NT2/D1 (cell line): ENCODE data around the gene PROM1.
A peak's percentile ranks its signal among the peaks of the same experiment; 100 is the strongest.

Experiments used
- DNase-seq: peaks from one replicate; pipeline ENCODE4 v3.0.0-alpha.2; 2011; ENCODE audit warnings: low read depth, low spot score
- H3K27me3 ChIP-seq: 2 replicates; pipeline ENCODE4 v1.6.0; 2011; ENCODE audit warnings: mild to moderate bottlenecking; ENCODE audit not compliant: insufficient read length, insufficient read depth
- H3K36me3 ChIP-seq: 2 replicates; pipeline ENCODE4 v1.6.1; 2011; ENCODE audit warnings: mild to moderate bottlenecking, low read length, mixed read lengths; ENCODE audit not compliant: insufficient read depth, insufficient read length
- H3K4me1 ChIP-seq: 2 replicates; pipeline ENCODE4 v1.5.1; 2011; ENCODE audit not compliant: insufficient read depth, insufficient read length
- H3K4me3 ChIP-seq: 2 replicates; pipeline ENCODE4 v1.5.1; 2011; ENCODE audit warnings: low read depth; ENCODE audit not compliant: insufficient read length
- H3K9ac ChIP-seq: 2 replicates; pipeline ENCODE4 v1.6.0; 2011; ENCODE audit warnings: low read depth; ENCODE audit not compliant: insufficient read length
- H3K9me3 ChIP-seq: 2 replicates; pipeline ENCODE4 v1.5.1; 2011; ENCODE audit warnings: mild to moderate bottlenecking, low read length; ENCODE audit not compliant: insufficient read depth
- SUZ12 ChIP-seq: IDR thresholded peaks from 2 replicates; pipeline ENCODE4 v1.6.1; 2011; ENCODE audit not compliant: insufficient read length, insufficient read depth; ENCODE audit errors: extremely low read depth
- YY1 ChIP-seq: IDR thresholded peaks from 2 replicates; pipeline ENCODE4 v1.6.1; 2011; ENCODE audit not compliant: insufficient read length, insufficient read depth
- ZNF274 ChIP-seq: IDR thresholded peaks from 2 replicates; pipeline ENCODE4 v1.6.1; 2011; ENCODE audit warnings: mild to moderate bottlenecking, low read depth, low read length

Gene PROM1

DNA sequence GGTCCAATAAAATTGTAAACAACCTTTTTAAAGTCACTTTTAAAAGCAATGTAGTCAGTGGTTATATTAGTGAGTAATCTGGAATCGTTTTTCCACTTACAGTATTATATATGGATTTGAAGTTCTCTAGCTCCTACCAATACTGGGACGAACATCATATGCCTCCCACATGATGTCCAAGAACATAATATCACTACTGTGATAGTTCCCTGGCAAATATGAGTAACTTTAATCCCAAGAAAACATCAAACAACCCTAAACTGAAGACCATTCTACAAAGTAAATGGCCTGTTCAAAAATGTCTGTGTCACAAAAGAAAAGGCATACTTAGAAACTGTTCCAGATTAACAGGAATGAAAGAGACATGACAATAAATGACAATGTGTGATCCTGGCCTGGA is 67.3 kb downstream of the PROM1 start:
- H3K9ac ChIP-seq, result no peak overlapping the region
- H3K4me3 ChIP-seq, result no peak overlapping the region
- no peak for DNase-seq
- H3K27me3 ChIP-seq, result no peaks in the 10 kb centered on the region
- no peaks in the 10 kb centered on the region for H3K9me3 ChIP-seq
- no peaks in the 10 kb centered on the region for H3K4me1 ChIP-seq
- TF ChIP-seq ZNF274, result no peak
- no peak for TF ChIP-seq SUZ12
- TF ChIP-seq YY1, result no peak
- H3K36me3 ChIP-seq, result peaks cover 33% of the 10 kb centered on the region

DNA sequence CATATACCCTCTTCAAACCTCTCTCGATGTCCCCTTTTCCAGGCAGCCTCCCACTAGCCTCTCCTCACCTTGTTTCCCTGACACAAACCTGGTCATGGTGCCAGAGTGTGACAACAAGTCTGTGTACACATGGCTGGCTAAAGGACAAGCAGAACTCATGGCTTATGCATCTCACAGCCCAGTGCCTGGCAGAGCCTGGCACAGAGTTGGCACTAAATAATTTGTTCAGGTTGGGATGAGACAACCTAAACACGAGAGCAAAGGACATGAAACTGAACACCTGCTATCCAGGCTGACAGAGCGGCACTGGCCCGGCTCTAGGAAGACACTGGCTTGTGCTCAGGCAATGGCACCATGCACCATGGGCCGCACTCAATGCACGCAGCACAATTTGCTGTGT is 72.7 kb downstream of the PROM1 start:
- DNase-seq, result no peak
- no peaks in the 10 kb centered on the region for H3K9me3 ChIP-seq
- H3K9ac ChIP-seq, result no peak overlapping the region
- H3K4me3 ChIP-seq, result no peak overlapping the region
- TF ChIP-seq SUZ12 (no peak), ZNF274 (no peak), YY1 (no peak)
- peaks cover 45% of the 10 kb centered on the region for H3K36me3 ChIP-seq
- H3K4me1 ChIP-seq, result no peaks in the 10 kb centered on the region
- no peaks in the 10 kb centered on the region for H3K27me3 ChIP-seq

DNA sequence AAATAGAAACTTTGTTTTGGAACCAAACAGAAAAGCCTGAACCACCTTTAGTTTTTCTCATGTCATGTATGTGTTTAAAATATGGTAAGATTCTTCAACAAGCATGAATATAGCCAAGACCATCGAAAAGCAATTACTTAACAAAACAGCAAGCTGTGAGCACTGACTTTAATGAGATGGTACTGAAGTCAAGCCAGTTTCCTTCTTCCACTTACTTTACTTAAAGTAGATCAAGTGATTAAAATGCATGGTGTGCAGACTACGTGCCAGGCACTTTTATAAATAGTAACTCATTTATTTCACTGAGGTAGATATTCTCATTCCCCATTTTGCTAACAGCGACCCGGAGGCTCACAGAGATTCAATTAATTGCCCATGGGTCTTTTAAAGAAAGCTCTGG is 74.7 kb downstream of the PROM1 start:
- no peak for DNase-seq
- H3K9me3 ChIP-seq, result no peaks in the 10 kb centered on the region
- peaks cover 44% of the 10 kb centered on the region for H3K36me3 ChIP-seq
- no peak overlapping the region for H3K4me3 ChIP-seq
- no peak overlapping the region for H3K9ac ChIP-seq
- no peaks in the 10 kb centered on the region for H3K27me3 ChIP-seq
- no peak for TF ChIP-seq SUZ12
- TF ChIP-seq YY1, result no peak
- no peak for TF ChIP-seq ZNF274
- H3K4me1 ChIP-seq, result no peaks in the 10 kb centered on the region

DNA sequence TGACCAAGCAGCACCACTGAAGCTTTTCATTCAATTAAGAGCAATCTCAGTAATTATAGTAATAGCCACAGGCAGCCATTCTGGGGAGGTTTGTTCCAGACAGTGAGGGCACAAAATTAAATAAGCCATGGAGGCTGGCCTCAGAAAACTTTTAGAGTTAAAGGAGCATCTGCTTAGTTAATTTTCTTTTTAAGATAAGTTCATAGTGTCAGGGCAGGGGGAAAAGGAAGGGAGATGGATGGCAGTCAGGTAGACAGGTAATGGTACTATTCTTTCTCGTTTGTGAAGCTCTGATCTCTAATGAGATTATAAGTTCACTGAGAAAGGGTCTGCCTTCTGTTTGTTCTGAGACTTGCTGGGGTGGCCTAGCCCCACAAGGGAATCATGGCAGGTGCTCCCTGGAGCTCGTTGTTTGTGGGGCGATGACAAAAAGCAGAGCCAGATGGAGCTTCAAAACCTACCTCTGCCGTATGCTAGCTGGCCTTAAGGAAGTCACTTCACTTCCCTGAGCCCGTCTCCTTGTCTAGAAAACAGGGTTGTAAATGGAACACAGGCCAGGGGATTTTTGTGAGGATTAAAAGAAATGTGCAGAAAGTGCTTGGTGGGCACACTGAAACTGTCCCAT is 76.2 kb downstream of the PROM1 start:
- Histone ChIP-seq H3K9ac (no peak overlapping the region), H3K9me3 (no peaks in the 10 kb centered on the region), H3K36me3 (peaks cover 36% of the 10 kb centered on the region), H3K4me1 (no peaks in the 10 kb centered on the region), H3K4me3 (no peak overlapping the region), H3K27me3 (no peaks in the 10 kb centered on the region)
- no peak for DNase-seq
- no peak for TF ChIP-seq SUZ12
- TF ChIP-seq YY1, result no peak
- TF ChIP-seq ZNF274, result no peak

DNA sequence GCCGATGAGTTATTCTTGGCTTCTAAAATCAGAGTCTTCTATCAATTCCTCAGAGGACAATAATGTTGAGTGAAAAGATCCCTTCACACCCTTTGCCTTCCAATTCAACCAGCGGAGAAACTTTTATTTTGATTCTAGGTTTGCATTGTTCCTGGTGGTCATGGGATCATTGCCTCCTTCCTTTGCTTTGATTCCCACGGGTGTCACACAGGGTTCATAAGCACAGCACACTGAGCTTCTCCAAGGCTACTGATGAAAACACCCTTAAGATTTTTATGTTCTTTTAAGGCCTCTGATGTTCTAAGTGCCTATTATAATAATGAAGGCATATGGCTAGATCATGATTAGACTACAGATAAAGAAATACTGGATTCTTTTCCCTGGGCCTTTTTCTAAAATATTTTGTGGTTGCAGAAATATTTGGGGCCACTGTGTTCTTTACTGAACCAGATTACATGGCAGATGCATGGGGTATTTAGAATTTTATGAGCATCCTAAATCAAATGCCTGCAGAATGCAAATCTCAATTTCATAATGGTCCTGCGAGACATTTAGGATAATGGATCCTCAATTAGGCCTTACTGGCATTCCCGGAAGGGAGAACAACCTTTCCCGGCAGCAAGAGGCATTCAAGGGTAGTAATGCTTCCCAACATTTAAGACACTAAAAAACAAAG is 76.9 kb downstream of the PROM1 start:
- no peak for TF ChIP-seq ZNF274
- TF ChIP-seq YY1, result no peak
- no peak for TF ChIP-seq SUZ12
- H3K4me1 ChIP-seq, result no peaks in the 10 kb centered on the region

DNA sequence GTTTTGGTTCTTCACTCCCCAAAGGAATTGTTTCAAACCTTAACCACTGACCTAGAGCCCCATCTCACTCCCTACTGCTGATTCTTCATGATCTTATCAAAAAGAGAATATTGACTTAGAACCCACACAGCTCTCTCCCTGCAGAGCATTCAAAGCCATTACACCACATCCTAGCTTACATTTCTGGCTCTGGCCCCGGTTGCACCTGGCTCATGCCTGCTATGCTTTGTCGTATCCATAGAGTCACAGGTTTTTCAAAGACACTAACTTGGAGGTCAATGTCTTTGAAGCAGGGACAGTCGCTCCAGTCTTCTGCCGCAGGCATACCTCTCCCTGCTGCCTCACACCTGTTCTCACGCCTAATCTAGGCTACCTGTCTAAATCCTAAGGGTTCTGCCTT is 78.1 kb downstream of the PROM1 start:
- Histone ChIP-seq H3K36me3 (peaks cover 25% of the 10 kb centered on the region), H3K27me3 (no peaks in the 10 kb centered on the region), H3K4me3 (no peak overlapping the region), H3K9ac (no peak overlapping the region), H3K9me3 (no peaks in the 10 kb centered on the region), H3K4me1 (peaks cover 5% of the 10 kb centered on the region)
- TF ChIP-seq YY1, result no peak
- TF ChIP-seq ZNF274, result no peak
- TF ChIP-seq SUZ12, result no peak
- no peak for DNase-seq

More for the DNA sequence above, 76.9 kb downstream of the PROM1 start:
- Histone ChIP-seq H3K27me3 (no peaks in the 10 kb centered on the region), H3K36me3 (peaks cover 34% of the 10 kb centered on the region), H3K4me3 (no peak overlapping the region), H3K9me3 (no peaks in the 10 kb centered on the region), H3K9ac (no peak overlapping the region)
- no peak for DNase-seq

DNA sequence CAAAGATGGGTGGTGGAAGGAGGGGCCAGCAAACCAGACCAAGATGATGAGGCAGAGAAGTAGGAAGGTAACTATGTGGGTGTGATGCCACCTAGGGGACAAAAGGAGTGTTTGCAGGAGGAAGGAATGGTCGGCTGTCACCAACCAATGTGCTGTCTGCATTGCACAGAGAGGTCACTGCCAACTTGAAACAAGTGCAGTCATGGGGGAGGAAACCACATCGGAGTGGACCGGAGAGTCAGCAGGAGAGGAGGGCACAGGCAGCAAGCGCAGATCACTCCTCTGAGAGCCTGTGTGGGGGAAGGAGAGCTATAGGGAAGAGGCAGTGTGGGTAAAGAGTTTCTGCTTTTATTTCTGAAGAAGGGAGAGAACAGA is 82.4 kb downstream of the PROM1 start:
- TF ChIP-seq YY1 (no peak), ZNF274 (no peak), SUZ12 (no peak)
- peaks cover 5% of the 10 kb centered on the region for H3K4me1 ChIP-seq
- no peak overlapping the region for H3K4me3 ChIP-seq
- peaks cover 26% of the 10 kb centered on the region for H3K36me3 ChIP-seq
- H3K9ac ChIP-seq, result peak overlapping the region; percentile 23
- H3K9me3 ChIP-seq, result no peaks in the 10 kb centered on the region
- H3K27me3 ChIP-seq, result no peaks in the 10 kb centered on the region
- peak; percentile 63 for DNase-seq
